GM18505 (cell line): ENCODE measurements around the gene MCC.

ENCODE experiments used
- ATAC-seq: cut with Tn5 transposase; IDR thresholded peaks from one replicate; pipeline ENCODE4 v1.9.1; 2021; ENCODE audit not compliant: unreplicated experiment
- POLR2A ChIP-seq: IDR thresholded peaks from 4 replicates; pipeline ENCODE4 v1.6.1; 2011; ENCODE audit warnings: borderline replicate concordance; ENCODE audit not compliant: insufficient read depth, insufficient read length; ENCODE audit errors: extremely low read depth

MCC gene

DNA sequence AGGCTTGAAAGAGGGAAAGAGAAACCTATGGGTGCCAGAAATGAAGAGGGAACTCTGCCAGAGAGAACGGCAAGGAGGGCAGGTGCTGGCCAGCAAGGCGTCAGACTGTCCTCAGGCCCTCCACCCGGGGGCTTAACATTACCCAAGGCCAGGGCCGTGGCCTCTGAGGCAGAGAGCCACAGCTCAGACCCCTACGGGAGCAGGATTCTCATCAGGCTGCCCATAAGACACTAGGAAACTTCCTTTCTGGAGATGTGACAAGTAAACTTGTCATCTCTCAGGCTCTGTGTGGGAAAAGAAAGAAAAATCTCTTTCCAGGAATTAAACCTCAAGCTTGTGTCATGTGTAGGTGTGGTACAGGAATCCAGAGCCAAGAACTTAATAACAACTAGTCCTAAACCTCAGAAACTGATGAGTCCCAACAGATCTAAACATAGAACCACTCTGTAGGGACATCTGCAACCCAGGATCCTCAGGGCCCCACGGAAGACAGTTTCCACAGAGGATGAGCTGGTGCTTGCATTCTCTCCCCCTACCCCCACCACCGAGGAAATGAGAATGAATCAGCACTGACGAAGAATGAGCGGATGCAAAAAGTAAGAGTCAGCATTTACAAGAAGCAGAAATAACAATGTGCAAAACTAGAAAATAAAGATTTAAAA, 437.4 kb downstream of the MCC start:
- ATAC-seq: no peak
- TF ChIP-seq POLR2A: no peak

DNA sequence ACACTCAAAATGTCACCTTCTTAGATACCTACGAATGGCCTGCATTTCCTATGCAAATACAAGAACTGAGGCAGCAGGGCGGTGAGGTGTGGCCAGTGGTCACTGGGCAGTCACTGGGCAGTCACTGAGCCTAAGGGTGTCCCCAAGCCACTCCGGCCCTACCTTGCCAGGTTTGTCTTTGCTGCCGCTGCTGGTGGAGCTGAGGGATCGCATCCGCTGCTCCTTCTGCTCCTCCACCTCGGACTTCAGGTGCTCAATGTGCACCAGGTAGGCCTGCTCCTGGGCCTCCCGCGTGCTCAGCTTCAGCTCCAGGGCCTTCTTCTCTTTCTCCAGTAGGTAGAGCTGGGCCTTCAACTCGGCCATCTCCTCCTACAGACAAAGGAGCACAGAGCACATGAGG, 439.3 kb downstream of the MCC start:
- ATAC-seq: no peak
- TF ChIP-seq POLR2A: no peak

DNA sequence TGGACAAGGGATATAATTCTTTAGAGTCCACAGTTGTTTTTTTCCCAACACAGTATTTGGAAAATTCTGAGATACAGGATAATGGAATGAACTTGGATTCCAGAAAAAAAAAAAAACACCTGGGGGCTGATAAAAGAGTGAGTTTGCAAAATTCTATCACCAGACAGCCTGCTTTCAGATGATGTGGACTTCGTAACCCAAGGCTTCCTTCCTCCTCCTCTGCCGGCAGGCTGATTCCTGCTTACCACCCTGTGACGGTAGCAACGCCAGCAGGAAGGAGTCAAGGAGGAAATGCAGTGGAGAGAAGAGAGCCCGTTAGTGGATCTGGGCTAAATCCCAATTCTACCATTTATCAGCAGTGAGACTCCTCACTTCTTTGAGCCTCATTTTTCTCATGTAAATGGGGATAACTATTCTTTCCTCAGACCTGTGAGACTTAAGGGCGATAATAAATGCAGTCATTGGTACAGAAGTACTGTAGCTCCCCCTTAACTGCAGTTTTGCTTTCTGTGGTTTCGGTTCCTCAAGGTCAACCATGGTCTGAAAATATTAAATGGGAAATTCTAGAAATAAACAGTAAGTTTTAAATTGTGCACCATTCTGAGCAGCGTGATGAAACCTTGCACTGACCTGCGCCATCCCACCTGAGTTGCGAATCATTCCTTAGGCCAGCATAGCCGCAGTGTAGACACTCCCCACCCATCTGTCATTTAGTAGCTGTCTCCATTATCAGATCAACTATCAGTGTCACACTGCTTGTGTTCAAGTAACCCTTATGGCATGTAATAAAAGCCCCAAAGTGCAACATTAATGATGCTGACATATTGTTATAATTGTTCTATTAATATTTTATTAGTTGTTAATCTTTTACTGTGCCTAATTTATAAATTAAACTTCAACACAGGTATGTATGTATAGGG, 440.3 kb downstream of the MCC start:
- TF ChIP-seq POLR2A: no peak
- ATAC-seq: peak; percentile 86

DNA sequence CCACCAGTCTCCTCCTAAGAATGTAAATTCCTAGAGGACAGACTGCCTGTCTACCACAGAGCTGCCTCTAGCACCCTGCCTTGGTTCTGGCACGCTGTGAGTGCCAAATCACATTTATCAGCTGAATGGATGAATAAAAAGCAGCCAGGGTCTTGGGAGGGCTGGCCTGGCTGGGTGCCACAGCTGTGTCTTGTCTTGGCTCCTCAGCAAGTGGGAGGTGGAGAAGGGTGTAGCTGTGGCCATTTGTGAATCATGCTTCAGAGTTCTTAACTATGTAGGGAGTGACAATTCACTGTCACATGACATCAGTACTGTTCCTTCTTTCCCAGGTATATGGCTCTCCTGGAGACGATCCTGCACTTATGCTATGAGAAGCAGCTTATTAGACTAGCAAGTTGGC, 441.0 kb downstream of the MCC start:
- no peak for ATAC-seq
- no peak for TF ChIP-seq POLR2A

DNA sequence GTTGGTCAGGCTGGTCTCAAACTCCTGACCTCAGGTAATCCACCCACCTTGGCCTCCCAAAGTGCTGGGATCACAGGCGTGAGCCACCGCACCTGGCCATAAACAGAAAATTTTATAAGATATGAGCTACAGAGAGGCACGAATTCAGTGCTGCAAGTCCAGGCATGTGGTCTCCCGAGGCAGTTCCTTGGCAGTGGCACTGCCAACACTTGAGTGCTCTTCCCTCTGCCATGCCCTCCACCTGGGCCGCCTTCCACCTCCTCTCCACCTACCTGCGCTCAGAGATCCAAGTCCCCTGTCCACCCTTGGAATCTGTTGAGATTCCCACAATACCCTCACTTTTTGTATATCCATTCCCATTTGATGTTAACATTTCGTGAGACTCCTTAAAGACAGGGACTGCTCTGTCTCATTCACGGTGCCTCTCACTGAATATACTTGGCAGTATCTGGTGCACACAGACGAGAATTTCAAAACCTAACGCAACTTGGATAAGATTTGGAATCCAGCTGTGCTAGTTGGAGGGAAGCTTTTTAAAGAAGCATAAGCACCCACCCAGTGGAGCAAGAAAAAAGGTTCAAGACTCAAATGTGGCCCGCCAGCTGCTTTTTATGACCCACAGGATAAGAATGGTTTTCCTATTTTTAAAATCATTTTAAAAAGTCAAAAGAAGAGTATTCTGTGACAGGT, 443.3 kb downstream of the MCC start:
- TF ChIP-seq POLR2A: no peak
- ATAC-seq: no peak

DNA sequence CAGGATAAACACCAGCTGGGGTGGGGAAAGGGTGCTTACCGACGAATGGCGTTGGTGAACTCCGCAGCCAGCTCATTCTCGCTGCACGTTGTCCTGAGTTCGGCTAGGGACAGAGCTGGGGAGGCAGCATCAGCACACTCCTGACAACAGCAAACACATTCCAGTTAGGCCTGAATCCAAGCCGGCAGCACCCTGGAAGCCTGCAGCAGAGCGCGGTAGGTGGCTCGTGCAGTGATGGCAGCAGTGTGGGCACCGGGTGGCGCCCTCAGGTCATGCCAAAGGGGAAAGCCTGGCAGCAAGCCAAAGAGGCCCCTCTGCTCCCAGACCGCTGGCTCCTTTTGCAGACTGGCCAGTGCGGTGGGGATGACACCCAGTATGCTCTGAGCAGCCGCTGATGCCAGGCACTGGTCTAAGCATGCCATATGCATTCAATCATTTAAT, 444.7 kb downstream of the MCC start:
- no peak for TF ChIP-seq POLR2A
- no peak for ATAC-seq

DNA sequence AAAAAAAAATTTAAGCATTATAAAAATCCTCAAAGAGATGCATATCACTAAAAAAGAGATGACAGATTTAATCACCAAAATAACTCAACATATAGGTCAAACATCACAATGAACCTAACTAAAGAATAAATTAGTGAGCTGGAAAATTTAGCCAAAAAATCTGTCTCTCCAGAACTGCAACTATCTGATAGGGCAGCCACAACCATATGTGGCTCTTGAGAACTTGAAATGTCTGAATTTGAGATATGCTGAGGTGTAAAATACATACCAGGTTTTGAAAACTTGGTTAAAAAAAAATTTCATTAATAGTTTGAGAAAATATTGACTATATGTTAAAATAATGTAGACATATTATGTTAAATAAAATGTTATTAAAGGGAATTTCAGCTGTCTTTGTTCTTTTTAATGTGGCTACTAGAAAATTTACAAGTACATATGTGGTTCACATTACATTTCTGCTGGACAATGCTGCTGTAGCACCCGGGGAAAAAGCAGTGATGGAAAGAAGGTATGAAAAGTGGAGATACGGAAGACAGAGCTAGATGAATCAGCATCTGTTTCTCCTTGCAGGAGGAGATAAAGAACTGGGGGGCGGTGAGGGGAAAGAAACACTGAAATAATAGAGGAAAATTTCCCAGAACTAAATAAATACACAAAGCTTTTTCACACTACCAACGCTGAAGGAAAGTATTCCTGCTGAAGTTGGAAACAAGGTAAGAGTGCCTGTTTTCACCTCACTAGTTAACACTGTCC, 445.6 kb downstream of the MCC start:
- no peak for TF ChIP-seq POLR2A
- ATAC-seq: no peak

DNA sequence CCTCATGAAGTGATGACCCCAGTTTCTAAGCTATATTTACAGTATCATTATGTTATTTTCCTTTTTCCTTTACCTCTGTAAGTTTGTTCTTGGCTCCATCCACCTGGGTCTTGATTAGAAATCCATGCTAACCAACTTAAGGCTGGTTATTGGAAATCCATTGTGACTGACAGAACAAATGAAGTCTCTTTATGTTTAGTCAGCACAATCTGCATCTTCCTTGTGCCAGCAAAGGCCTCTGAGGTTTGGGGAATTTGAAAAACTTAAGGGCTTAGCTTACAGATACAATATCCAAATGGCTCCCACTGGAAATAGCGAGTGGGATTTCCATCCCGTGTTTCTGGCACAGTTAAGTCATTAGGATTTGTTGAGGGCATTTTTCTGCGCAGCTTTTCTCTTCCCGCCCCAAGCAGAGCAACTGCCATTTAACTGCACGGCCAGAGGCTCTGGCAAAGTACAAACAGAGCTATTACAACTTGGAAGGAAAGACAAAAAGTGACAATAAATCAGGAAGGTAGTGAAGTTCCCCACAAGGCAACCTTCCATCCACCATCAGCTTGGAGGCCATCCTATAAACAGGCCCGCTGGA, 447.5 kb downstream of the MCC start:
- no peak for ATAC-seq
- no peak for TF ChIP-seq POLR2A

DNA sequence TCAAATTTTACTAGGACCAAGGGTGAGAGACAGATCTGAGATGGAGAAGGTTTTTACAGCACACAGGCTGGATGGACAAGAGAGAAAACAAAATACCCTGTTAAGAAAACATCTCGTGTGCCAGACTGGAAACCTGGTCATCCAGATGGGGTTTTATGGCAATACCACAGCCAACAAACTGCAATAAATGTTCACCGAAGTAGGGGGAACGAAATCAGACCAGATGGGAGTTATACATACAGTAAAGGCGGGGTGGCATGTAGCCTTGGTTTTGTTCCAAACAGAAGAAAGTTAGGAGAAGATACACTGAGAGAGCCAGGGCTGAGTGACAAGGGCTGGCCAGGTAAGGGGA, 448.3 kb downstream of the MCC start:
- TF ChIP-seq POLR2A: no peak

DNA sequence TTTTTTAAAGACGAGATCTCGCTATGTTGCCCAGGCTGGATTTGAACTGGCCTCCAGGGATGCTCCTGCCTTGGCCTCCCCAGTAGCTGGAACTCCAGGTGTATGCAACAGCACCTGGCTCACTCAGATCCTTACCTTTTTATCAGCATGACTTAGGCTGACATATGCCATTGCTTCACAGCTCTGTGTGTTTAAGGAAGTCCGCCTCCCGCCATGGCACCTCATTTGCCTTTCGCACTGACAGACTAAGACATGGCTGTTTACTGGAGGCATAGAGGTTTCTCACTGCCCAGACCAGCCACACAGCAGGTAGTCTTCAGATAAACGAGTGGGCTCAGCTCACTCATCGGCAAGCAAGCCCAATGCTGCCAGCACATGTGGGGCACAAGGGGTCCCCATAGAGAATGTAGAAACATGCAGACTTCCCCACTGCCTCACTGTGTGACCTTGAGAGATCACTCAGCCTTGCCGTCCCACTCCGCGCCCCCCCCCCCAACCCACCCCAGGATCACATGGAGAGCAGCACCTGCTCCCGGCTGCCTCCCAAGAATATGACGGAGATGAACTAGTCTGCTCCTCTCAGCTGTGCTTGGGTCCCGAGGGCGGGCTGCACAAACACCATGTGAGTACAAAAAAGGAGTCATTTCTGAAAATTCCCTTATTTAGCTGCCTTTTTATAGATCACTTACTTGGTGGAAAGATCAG, 448.9 kb downstream of the MCC start:
- no peak for TF ChIP-seq POLR2A
- no peak for ATAC-seq

More for the DNA sequence above, 448.3 kb downstream of the MCC start:
- ATAC-seq: no peak

DNA sequence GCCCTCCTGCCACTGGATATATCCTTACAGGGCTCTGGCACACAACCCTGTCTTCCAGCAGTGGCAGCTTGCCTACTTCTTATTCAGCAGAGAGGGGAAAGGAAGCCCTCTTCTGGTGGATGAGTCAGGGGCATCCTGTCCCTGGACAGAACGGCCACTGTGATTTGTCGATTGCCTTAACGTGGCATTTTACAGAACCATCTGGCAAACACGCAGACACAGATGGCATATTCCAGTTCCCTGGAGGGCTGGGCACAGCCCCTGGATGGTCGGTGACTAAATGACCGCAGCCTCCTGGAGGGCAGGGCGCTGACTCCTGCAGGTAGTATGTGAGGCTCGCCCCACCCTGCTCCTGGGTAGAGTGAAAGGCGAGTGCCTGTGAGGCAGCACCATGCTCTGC, 449.5 kb downstream of the MCC start:
- TF ChIP-seq POLR2A: no peak
- no peak for ATAC-seq

DNA sequence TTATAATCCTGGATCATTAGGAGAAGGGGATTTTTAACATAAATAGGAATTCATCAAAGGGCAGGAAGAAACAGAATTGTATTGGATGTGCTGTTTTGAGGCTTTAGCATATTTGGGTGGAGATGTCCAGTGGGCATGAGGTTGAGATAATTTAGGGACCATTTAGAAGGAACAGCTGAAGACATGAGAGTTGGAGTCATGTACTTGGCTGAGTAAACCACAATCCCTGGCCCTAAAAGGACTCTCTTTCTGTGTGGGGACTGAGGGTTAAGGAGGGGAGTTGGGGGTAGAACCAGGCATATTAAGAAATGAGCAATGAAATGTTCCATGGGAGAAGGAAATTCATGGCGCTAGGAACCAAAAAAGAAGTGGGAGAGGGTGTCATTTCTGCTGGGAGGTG, 450.1 kb downstream of the MCC start:
- no peak for ATAC-seq
- TF ChIP-seq POLR2A: no peak
